Adipocyte (in vitro differentiated cells): ENCODE data around the gene PIP5KL1.

ENCODE experiments used
- DNase-seq: peaks from one replicate; pipeline ENCODE4 v3.0.0-alpha.2; 2015; ENCODE audit warnings: low read depth
- H3K27me3 ChIP-seq: replicated peaks from 2 replicates; pipeline ENCODE4 v1.7.0; 2013; ENCODE audit warnings: mild to moderate bottlenecking, low read length, moderate library complexity; ENCODE audit not compliant: control insufficient read depth, insufficient read depth
- H3K36me3 ChIP-seq: 2 replicates; pipeline ENCODE4 v1.7.0; 2013; ENCODE audit warnings: low read length, mild to moderate bottlenecking, moderate library complexity; ENCODE audit not compliant: control insufficient read depth, insufficient read depth, severe bottlenecking
- H3K4me1 ChIP-seq: 2 replicates; pipeline ENCODE4 v1.7.0; 2013; ENCODE audit warnings: mild to moderate bottlenecking, low read length, moderate library complexity; ENCODE audit not compliant: control insufficient read depth, insufficient read depth
- H3K4me3 ChIP-seq: 2 replicates; pipeline ENCODE4 v1.7.0; 2013; ENCODE audit warnings: mild to moderate bottlenecking, low read length, moderate library complexity
- H3K9ac ChIP-seq: 2 replicates; pipeline ENCODE4 v1.7.0; 2013; ENCODE audit warnings: mild to moderate bottlenecking, low read length, moderate library complexity
- H3K9me3 ChIP-seq: 2 replicates; pipeline ENCODE4 v1.7.0; 2013; ENCODE audit warnings: mild to moderate bottlenecking, low read length, moderate library complexity; ENCODE audit not compliant: control insufficient read depth

PIP5KL1 gene

DNA sequence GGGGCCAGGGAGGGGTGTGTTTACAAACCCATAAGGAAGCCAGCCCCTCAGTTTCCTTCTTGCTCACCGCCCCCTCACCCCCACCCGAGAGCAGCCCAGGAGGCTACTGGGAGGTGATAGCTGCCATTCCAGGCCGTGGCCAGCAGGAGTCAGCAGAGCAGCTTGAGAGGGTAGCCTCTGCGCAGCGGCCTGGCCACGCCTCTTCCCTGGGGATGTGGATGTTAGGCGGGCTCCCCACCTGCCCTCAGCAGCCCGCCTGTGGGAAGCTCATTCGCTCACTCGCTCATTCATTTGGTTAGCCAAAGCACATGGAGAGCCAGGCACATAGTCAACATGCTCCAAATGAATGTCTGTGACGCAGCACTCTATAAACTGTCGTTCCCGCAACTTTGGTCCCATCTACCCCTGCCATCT, 13.2 kb upstream of the PIP5KL1 start:
- H3K9ac ChIP-seq = no peak overlapping the region
- H3K4me1 ChIP-seq = peaks cover 9% of the 10 kb centered on the region
- H3K9me3 ChIP-seq = no peaks in the 10 kb centered on the region
- DNase-seq = peak; percentile 86
- H3K27me3 ChIP-seq = no peaks in the 10 kb centered on the region
- no peak overlapping the region for H3K4me3 ChIP-seq
- peaks cover 21% of the 10 kb centered on the region for H3K36me3 ChIP-seq

DNA sequence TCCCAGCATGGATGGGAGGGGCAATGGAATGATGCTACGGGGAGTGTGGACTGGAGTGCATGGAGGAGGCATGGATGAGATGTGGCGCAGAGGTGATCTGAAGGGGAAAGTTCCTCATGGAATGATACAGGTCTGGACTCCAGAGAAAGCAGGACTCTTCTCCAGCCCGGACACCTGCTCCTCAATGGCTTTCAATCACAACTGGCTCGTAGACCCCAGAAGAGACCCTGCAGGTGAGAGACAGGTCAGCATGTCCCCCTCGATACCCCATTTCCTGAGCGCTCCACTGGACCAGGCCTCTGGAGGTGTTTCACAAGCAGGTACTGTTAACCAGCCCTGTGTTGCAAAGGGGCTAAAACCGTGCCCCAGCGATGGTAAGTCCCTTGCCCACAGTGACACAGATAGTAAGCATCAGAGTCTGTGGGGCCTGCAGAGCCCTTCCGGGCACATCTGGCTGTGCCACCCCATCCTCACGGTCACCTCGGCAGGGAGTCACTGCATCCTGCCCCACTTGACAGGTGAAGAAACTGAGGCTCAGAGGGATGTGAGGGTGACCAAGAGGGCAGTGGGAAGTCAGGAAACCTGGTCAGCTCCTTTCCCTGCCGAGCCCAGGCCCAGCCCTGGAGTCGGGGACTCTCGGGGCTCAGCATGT, 12.6 kb upstream of the PIP5KL1 start:
- peaks cover 14% of the 10 kb centered on the region for H3K4me1 ChIP-seq
- peaks cover 21% of the 10 kb centered on the region for H3K36me3 ChIP-seq
- H3K9ac ChIP-seq = no peak overlapping the region

DNA sequence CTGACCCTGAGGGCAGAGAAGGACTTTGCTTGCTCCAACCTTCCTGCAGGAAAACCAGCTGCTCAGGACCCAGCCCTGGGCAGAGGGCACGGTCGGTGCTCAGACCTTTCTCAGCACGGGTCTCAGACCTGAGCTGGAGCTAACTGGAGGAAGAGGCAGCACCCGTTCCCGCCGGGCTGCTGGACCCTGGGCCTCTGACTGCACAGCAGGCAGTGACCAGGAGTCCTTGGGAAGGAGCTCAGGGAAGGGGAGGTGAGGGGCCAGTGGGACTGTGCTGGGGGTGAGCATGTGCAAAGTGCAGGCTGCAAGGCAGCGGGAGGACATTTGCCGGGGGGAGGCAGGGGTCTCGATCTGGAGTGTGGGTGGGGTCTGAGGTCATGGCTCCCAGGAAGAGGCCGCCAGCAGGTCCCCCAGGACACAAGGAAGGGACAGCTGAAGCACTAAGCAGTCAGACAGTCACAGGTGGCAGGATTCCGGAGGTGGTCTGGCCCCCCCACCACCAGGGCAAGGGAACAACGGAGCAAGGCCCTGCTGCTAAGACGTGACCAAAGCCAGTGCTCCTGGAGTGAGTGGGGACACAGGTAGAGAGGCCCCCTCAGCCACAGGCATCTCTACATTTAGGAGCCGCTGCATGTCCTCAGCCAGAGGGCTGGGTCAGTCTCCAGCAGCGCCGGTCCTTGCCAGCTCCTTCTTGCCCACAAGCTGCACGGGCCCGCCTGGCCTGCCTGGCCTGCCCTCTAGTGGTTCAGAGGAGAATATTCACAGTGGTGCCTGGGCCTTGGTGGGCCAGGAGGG, 11.8 kb upstream of the PIP5KL1 start:
- DNase-seq = peak; percentile 78
- Histone ChIP-seq H3K9me3 (no peaks in the 10 kb centered on the region), H3K36me3 (peaks cover 21% of the 10 kb centered on the region), H3K4me3 (no peak overlapping the region), H3K9ac (no peak overlapping the region), H3K4me1 (peaks cover 18% of the 10 kb centered on the region), H3K27me3 (no peaks in the 10 kb centered on the region)

More for the DNA sequence above, 12.6 kb upstream of the PIP5KL1 start:
- no peaks in the 10 kb centered on the region for H3K9me3 ChIP-seq
- no peak overlapping the region for H3K4me3 ChIP-seq
- no peaks in the 10 kb centered on the region for H3K27me3 ChIP-seq
- DNase-seq = no peak

DNA sequence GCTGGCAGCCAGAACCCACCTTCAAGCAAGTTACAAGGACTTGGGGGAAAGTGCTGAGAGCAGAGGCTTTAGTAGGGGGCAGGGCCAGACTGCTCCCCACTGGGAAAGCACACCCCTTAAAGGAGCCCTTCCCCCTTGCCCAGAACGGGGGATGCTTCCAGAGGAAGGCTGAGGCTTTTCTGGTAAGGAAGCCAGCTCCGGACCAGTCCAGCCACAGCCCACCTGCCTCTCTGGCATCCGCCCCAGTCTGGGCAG, 11.3 kb upstream of the PIP5KL1 start:
- H3K9me3 ChIP-seq = no peaks in the 10 kb centered on the region
- H3K4me3 ChIP-seq = no peak overlapping the region
- peaks cover 19% of the 10 kb centered on the region for H3K4me1 ChIP-seq
- no peak overlapping the region for H3K9ac ChIP-seq
- no peak for DNase-seq
- H3K27me3 ChIP-seq = no peaks in the 10 kb centered on the region
- peaks cover 21% of the 10 kb centered on the region for H3K36me3 ChIP-seq

DNA sequence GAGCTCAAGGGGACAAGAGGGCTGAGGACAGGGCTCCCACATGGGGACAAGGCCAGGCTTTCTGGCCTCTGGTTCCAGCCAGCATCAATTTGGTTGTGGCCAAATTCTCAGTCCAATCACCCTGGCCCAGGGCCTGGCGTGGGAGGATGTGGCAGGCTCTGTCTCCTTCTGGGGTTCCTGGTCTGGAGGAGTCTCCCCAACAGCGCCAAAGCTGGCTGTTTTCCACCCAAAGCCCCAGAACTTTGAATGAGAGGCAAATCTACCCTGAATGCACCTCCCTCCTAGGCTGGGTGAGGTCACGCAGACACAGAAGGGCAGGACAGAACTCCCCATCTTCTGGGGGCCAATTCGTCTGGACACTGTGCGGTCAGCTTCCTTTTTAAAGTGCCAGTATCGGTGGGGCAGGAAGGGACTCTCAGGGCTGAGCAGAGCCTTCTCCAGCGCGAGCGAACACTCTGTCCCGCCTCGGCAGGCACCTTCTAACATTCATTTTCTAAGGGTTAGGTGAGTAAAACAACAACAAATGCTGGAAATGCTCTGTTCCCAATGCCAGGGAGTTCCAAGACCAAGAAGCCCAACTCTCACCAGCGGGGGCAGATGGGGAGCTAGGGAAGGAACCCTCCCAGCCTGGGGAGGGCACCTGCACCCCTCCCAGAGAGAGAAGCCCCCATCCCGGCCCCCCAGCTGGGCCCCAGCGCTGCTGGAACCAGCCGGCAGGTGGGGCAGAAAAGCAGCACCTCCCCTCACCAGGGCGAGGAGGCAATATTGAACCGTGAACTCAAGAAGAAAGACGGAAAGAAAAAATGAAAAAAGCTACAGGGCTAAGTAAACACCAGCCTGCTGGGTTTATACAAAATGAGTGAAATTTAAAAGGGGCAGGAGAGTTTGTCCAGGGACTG, 10.7 kb upstream of the PIP5KL1 start:
- Histone ChIP-seq H3K27me3 (no peaks in the 10 kb centered on the region), H3K4me3 (no peak overlapping the region), H3K9ac (peak overlapping the region; percentile 1), H3K9me3 (no peaks in the 10 kb centered on the region), H3K4me1 (peaks cover 19% of the 10 kb centered on the region), H3K36me3 (peaks cover 21% of the 10 kb centered on the region)
- no peak for DNase-seq

DNA sequence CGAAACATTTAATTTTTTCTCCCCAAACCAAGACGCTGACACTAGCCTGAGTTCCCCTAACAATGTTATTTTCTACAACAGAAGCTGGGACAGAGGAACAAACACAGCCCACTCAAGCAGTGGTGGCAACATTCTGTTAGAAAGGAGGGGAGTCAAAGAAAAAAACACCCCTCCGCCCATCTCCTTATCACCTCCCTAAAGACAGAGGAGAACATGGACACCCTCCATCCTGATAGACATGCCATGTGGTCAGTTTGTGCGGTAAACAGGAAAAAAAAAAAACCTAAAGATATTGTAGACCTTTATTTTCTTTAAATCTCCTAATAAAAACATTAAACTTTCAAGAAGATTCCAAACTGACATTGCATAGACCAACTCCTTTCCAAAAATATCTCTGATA, 10.0 kb upstream of the PIP5KL1 start:
- Histone ChIP-seq H3K4me1 (peaks cover 24% of the 10 kb centered on the region), H3K27me3 (no peaks in the 10 kb centered on the region), H3K9me3 (no peaks in the 10 kb centered on the region), H3K4me3 (no peak overlapping the region), H3K36me3 (peaks cover 21% of the 10 kb centered on the region), H3K9ac (peak overlapping the region; percentile 1)
- no peak for DNase-seq

DNA sequence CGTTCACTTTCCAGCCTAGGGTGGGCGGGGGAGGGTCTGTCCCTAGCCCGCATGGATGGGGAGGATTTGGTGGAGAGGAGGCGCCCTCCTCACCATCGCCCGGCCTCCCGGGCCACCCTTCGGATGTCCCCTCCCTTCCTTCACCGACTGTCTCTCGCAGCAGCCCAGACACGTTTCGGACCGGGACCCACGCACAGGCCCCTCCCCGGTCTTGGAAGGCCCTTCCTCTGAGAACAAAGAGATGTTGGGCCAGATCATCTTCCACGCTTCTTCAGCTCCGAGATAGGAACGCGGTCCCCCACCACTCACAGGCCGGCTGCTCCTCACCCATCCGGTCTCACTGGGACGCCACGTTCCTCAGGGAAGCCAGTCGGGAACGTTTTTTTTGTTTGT, 7.7 kb upstream of the PIP5KL1 start:
- Histone ChIP-seq H3K4me3 (peak overlapping the region; percentile 93), H3K4me1 (peaks cover 25% of the 10 kb centered on the region), H3K27me3 (no peaks in the 10 kb centered on the region), H3K9ac (peak overlapping the region; percentile 94), H3K36me3 (peaks cover 9% of the 10 kb centered on the region), H3K9me3 (no peaks in the 10 kb centered on the region)
- no peak for DNase-seq

DNA sequence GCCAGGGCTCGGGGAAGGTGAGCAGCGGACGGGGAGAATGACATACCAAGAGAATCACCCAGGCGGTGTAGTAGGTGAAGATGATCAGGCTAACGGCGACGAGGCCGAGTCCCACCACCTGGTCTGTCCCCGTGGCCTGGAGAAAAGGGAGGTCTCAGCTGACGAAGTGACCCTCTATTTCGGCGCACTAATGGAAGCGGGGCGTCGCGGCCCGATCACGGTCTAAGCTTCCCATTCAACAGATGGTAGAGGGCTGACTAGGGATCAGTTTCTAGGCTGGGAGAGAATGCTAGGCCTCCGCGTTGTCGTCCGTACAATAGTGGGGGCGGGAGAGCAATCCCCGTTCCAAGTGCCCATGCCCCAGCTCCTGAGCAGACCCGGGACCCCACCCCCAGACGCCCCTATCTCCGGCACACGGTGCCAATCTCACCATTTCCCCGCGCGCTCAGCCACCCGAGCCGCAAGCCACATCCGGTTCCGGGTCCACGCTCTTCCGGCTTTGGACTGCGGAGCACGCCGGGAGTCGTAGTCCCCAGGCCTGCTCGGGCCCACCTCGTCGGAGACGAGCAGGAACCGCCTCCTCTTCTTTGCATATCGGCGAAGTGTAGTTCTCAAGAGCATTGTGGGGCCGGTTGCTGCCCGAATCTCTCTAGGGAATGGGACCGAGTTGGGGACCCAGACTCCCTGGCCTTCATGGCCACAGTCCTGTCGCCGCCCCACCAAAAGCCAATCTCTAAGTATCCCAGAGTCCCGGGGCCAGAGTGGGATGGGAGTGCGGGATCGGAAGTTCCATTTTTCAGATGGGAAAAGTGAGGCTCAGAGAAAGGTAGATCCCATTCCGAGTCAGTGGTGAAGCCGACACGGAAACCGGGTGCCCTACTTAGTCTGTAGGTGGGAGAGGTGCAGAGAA, 7.1 kb upstream of the PIP5KL1 start, which contains the start of gene DPM2:
DPM2 (minus strand) TSS at position 467 of the 910 bp plus-strand sequence; CDS start at position 433, 34 bp downstream.
- H3K4me3 ChIP-seq = peak within 1 kb of the TSS; percentile 93
- DNase-seq = peak; percentile 90

DNA sequence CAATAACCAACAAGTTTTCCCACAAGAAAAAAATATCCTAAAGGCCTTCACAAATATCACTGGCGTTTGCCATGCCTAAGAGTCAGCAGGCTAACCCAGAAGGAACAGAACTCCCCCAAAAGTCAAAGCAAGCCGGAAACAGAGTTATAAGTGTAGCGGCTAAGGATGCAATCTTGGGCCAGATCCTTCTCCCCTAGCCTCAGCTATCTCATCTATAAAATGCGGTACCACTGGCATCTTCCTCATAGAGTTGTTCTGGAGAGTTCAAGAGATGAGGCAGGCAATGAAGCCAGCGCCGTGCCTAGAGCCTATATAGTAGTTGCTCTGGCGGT, 6.4 kb upstream of the PIP5KL1 start:
- peak; percentile 41 for DNase-seq
- Histone ChIP-seq H3K36me3 (peaks cover 7% of the 10 kb centered on the region), H3K27me3 (no peaks in the 10 kb centered on the region), H3K4me3 (peak overlapping the region; percentile 93), H3K9me3 (no peaks in the 10 kb centered on the region), H3K4me1 (peaks cover 25% of the 10 kb centered on the region), H3K9ac (peak overlapping the region; percentile 94)

More for the DNA sequence above, 7.1 kb upstream of the PIP5KL1 start, which contains the start of gene DPM2:
- no peaks in the 10 kb centered on the region for H3K9me3 ChIP-seq
- no peaks in the 10 kb centered on the region for H3K27me3 ChIP-seq
- peaks cover 9% of the 10 kb centered on the region for H3K36me3 ChIP-seq
- peak within 1 kb of the TSS; percentile 94 for H3K9ac ChIP-seq
- peaks cover 25% of the 10 kb centered on the region for H3K4me1 ChIP-seq

DNA sequence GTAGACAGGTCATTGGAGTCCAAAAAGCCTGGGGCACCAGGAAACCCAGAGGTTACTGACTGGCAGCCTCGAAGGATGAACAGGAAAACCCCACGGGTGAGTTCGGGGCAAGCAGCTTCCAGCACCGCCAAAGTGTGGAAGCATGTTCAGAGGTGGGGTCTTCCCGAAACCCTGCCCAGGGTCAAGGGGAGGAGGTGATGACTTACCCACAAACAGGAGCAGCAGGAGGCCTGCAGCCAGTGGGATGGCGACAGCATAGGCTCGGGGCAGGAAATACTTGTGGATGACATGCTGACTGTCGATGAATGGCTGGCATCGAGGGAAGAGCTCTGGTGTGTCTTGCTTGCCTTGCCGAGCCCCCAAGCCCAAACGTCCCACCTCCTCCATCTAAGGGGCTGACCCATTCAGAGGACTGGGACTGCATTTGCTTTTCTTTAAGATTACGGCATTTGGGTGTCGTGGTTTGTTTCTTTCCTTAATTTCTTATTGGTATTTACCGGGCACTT, 5.8 kb upstream of the PIP5KL1 start:
- Histone ChIP-seq H3K27me3 (no peaks in the 10 kb centered on the region), H3K9ac (peak overlapping the region; percentile 94), H3K4me1 (peaks cover 32% of the 10 kb centered on the region), H3K9me3 (no peaks in the 10 kb centered on the region), H3K36me3 (peaks cover 5% of the 10 kb centered on the region), H3K4me3 (peak overlapping the region; percentile 93)
- no peak for DNase-seq
